ENCODE data around the gene FXYD4. TPM values are rescaled to one million over a fixed set of nuclear protein-coding genes. Genes with fewer than 3 reads are reported as not detected.

The FXYD4 gene
- total RNA-seq, 4 donors from 2014 or later, result not detected

- TF ChIP-seq POLR2A (IDR thresholded peaks at IDR 0.05), result no peak
- TF ChIP-seq, protein P1, sequence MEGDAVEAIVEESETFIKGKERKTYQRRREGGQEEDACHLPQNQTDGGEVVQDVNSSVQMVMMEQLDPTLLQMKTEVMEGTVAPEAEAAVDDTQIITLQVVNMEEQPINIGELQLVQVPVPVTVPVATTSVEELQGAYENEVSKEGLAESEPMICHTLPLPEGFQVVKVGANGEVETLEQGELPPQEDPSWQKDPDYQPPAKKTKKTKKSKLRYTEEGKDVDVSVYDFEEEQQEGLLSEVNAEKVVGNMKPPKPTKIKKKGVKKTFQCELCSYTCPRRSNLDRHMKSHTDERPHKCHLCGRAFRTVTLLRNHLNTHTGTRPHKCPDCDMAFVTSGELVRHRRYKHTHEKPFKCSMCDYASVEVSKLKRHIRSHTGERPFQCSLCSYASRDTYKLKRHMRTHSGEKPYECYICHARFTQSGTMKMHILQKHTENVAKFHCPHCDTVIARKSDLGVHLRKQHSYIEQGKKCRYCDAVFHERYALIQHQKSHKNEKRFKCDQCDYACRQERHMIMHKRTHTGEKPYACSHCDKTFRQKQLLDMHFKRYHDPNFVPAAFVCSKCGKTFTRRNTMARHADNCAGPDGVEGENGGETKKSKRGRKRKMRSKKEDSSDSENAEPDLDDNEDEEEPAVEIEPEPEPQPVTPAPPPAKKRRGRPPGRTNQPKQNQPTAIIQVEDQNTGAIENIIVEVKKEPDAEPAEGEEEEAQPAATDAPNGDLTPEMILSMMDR (IDR thresholded peaks at IDR 0.05), result no peak
- intact Hi-C loops (cut with DNase I; ENCODE audit: low total_unique reads), result no loop called here
- 23 to 28% methylated on average over 21 of the region's 21 CpGs for WGBS, 2 donors
- peak overlapping the region; percentile 7 for H3K4me3 ChIP-seq (ENCODE audit: low read depth, poor library complexity, severe bottlenecking)
- DNase-seq (ENCODE audit: low spot score in 2 of 2), result no peak
Observed at GRCh38 chr10:43361547-43362190, 9.8 kb upstream of the FXYD4 start.

- DNase-seq (ENCODE audit: low spot score in 2 of 2), result peak; percentile 88 to 96
- 3 to 7% methylated on average over 29 to 33 of the region's 48 CpGs for WGBS, 2 donors
- no peak for TF ChIP-seq POLR2A (IDR thresholded peaks at IDR 0.05)
- TF ChIP-seq, protein P1 (IDR thresholded peaks at IDR 0.05), result no peak
- intact Hi-C loops (cut with DNase I; ENCODE audit: low total_unique reads), result no loop called here
- peak overlapping the region; percentile 7 for H3K4me3 ChIP-seq (ENCODE audit: low read depth, poor library complexity, severe bottlenecking)
Observed at GRCh38 chr10:43362191-43362839, 9.1 kb upstream of the FXYD4 start.

- H3K4me3 ChIP-seq (ENCODE audit: low read depth, poor library complexity, severe bottlenecking), result no peak overlapping the region
- WGBS, 2 donors, result 84 to 86% methylated on average over 3 of the region's 3 CpGs
- no peak for DNase-seq (ENCODE audit: low spot score in 2 of 2)
- intact Hi-C loops (cut with DNase I; ENCODE audit: low total_unique reads), result no loop called here
- TF ChIP-seq, protein P1 (IDR thresholded peaks at IDR 0.05), result no peak
- no peak for TF ChIP-seq POLR2A (IDR thresholded peaks at IDR 0.05)
Observed at GRCh38 chr10:43365001-43365400, 6.4 kb upstream of the FXYD4 start.

DNA sequence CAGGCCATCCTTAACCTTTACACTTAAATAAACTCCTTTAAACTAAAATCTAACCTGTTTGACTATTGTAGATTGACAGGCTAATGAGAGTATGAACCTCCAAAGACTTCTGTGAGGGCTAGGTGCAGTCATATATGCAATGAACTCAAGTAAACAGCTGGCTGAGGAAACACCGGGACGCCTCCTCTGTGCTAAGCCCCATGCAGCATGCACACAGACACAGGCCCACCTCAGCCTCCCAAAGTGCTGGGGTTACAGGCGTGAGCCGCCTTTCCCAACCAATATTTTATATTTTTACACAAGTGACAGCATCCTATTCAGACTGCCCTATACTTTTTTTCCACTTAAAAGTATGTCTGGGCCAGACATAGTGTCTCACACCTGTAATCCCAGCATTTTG is 1.5 kb upstream of the FXYD4 start:
- no peak overlapping the region for H3K4me3 ChIP-seq (ENCODE audit: low read depth, poor library complexity, severe bottlenecking)
- DNase-seq (ENCODE audit: low spot score in 2 of 2), result no peak
- WGBS, 2 donors, result 91 to 94% methylated on average over 4 of the region's 4 CpGs
- no peak for TF ChIP-seq POLR2A (IDR thresholded peaks at IDR 0.05)
- TF ChIP-seq, protein P1 (IDR thresholded peaks at IDR 0.05), result no peak
- intact Hi-C loops (cut with DNase I; ENCODE audit: low total_unique reads), result no loop called here

- WGBS, 2 donors, result 87 to 91% methylated on average over 7 to 9 of the region's 9 CpGs
- H3K4me3 ChIP-seq (ENCODE audit: low read depth, poor library complexity, severe bottlenecking), result no peak overlapping the region
- TF ChIP-seq, protein P1 (IDR thresholded peaks at IDR 0.05), result no peak
- TF ChIP-seq POLR2A (IDR thresholded peaks at IDR 0.05), result no peak
- no peak for DNase-seq (ENCODE audit: low spot score in 2 of 2)
- intact Hi-C loops (cut with DNase I; ENCODE audit: low total_unique reads), result no loop called here
Observed at GRCh38 chr10:43370671-43371215, 693 bp upstream of the FXYD4 start.

All from lower leg skin (tissue), 4 donors.